Measurements from ENCODE around the gene LLPH. TPM values are rescaled to one million over a fixed set of nuclear protein-coding genes. Genes with fewer than 3 reads are reported as not detected.

Gene LLPH
- total RNA-seq, 1 experiment from 2014 or later, result 51.3 TPM

GRCh38 chr12:66103016-66103913, 27.3 kb downstream of the LLPH start:
- TF ChIP-seq CTCF (conservative IDR thresholded peaks at IDR 0.05; ENCODE audit: low read depth, low read length), result peak; percentile 39; the same call in 1 of the 2 replicates
- TF ChIP-seq EZH2 (IDR thresholded peaks at IDR 0.05; ENCODE audit: borderline replicate concordance, low read depth, low read length, poor library complexity, severe bottlenecking), result no peak
- H3K4me1 ChIP-seq (ENCODE audit: insufficient read depth, low read length, poor library complexity, severe bottlenecking), result peaks cover 39% of the 10 kb centered on the region
- POLR2A ChIA-PET (ENCODE audit: low non-redundant PET), result interaction anchor here (0.7 kb wide), 1 partner anchor 20 kb away, joined by 3 read pairs; no protein-coding TSS in a partner anchor
- no peaks in the 10 kb centered on the region for H3K9me3 ChIP-seq (ENCODE audit: low read depth, low read length, poor library complexity, severe bottlenecking)
- H3K27ac ChIP-seq (ENCODE audit: low read depth, low read length, poor library complexity, severe bottlenecking), result no peak overlapping the region
- no peak for DNase-seq (ENCODE audit: low spot score)
- BruUV-seq (replicated peaks), result no TSS peak
- H3K36me3 ChIP-seq (ENCODE audit: insufficient read depth, low read length, poor library complexity, severe bottlenecking), result no peaks in the 10 kb centered on the region
- intact Hi-C loops (cut with micrococcal nuclease; ENCODE audit: unreplicated experiment), result loop anchor here (10.0 kb wide), 1 partner anchor 118 kb away; no protein-coding TSS in a partner anchor
- CTCF ChIA-PET, result interaction anchor here (0.7 kb wide), 1 partner anchor 135 kb away, joined by 7 read pairs; no protein-coding TSS in a partner anchor
- no peaks in the 10 kb centered on the region for H3K27me3 ChIP-seq (replicated peaks; ENCODE audit: insufficient read depth, low read depth, low read length, poor library complexity)
- no peak overlapping the region for H3K4me3 ChIP-seq (ENCODE audit: low read depth, low read length, poor library complexity, severe bottlenecking)

- intact Hi-C loops (cut with micrococcal nuclease; ENCODE audit: unreplicated experiment), result no loop called here
- ChIA-PET CTCF (no interaction called here), POLR2A (ENCODE audit: low non-redundant PET) (no interaction called here)
- H3K9me3 ChIP-seq (ENCODE audit: low read depth, low read length, poor library complexity, severe bottlenecking), result no peaks in the 10 kb centered on the region
- peak; percentile 93 for DNase-seq (ENCODE audit: low spot score)
- no peak overlapping the region for H3K4me3 ChIP-seq (ENCODE audit: low read depth, low read length, poor library complexity, severe bottlenecking)
- no peaks in the 10 kb centered on the region for H3K36me3 ChIP-seq (ENCODE audit: insufficient read depth, low read length, poor library complexity, severe bottlenecking)
- TF ChIP-seq EZH2 (IDR thresholded peaks at IDR 0.05; ENCODE audit: borderline replicate concordance, low read depth, low read length, poor library complexity, severe bottlenecking) (no peak), CTCF (conservative IDR thresholded peaks at IDR 0.05; ENCODE audit: low read depth, low read length) (no peak)
- peak overlapping the region; percentile 72 for H3K27ac ChIP-seq (ENCODE audit: low read depth, low read length, poor library complexity, severe bottlenecking)
- no peaks in the 10 kb centered on the region for H3K27me3 ChIP-seq (replicated peaks; ENCODE audit: insufficient read depth, low read depth, low read length, poor library complexity)
- H3K4me1 ChIP-seq (ENCODE audit: insufficient read depth, low read length, poor library complexity, severe bottlenecking), result peaks cover 26% of the 10 kb centered on the region
- TSS peak; percentile 99 for BruUV-seq (replicated peaks)
These were observed 37.8 kb downstream of the LLPH start for GRCh38 chr12:66092559-66093269.

- no peak overlapping the region for H3K27ac ChIP-seq (ENCODE audit: low read depth, low read length, poor library complexity, severe bottlenecking)
- POLR2A ChIA-PET (ENCODE audit: low non-redundant PET), result no interaction called here
- CTCF ChIA-PET, result no interaction called here
These were observed 40.4 kb downstream of the LLPH start for GRCh38 chr12:66090157-66090556.

More at GRCh38 chr12:66090157-66090556, 40.4 kb downstream of the LLPH start:
- Histone ChIP-seq H3K9me3 (ENCODE audit: low read depth, low read length, poor library complexity, severe bottlenecking) (no peaks in the 10 kb centered on the region), H3K27me3 (replicated peaks; ENCODE audit: insufficient read depth, low read depth, low read length, poor library complexity) (no peaks in the 10 kb centered on the region), H3K36me3 (ENCODE audit: insufficient read depth, low read length, poor library complexity, severe bottlenecking) (no peaks in the 10 kb centered on the region), H3K4me1 (ENCODE audit: insufficient read depth, low read length, poor library complexity, severe bottlenecking) (peaks cover 39% of the 10 kb centered on the region), H3K4me3 (ENCODE audit: low read depth, low read length, poor library complexity, severe bottlenecking) (no peak overlapping the region)
- no TSS peak for BruUV-seq (replicated peaks)
- DNase-seq (ENCODE audit: low spot score), result no peak
- intact Hi-C loops (cut with micrococcal nuclease; ENCODE audit: unreplicated experiment), result no loop called here
- TF ChIP-seq EZH2 (IDR thresholded peaks at IDR 0.05; ENCODE audit: borderline replicate concordance, low read depth, low read length, poor library complexity, severe bottlenecking) (no peak), CTCF (conservative IDR thresholded peaks at IDR 0.05; ENCODE audit: low read depth, low read length) (no peak)

All from A673 (cell line).